Breast epithelium (tissue), 3 donors: ENCODE data around the gene DNAJB8.

Source experiments
- POLR2A ChIP-seq: fragments of 450-650 bp; IDR thresholded peaks from one replicate; pipeline ENCODE4 v1.6.1; 2016; ENCODE audit warnings: antibody characterized with exemption, mild to moderate bottlenecking, moderate library complexity
- POLR2AphosphoS5 ChIP-seq, 3 donors: sonication (generic); formaldehyde crosslinking; IDR thresholded peaks; one replicate each; pipeline ENCODE4 v1.6.1; 2017; ENCODE audit warnings: antibody characterized with exemption in 3 of 3
- TF ChIP-seq, protein P1 (sequence below), 3 donors: fragments of 450-650 bp; IDR thresholded peaks; one replicate each; pipeline ENCODE4 v1.5.1; 2016 to 2017; ENCODE audit warnings: antibody characterized with exemption in 3 of 3, mild to moderate bottlenecking in 3 of 3, moderate library complexity in 3 of 3

- TF ChIP-seq, protein P1, sequence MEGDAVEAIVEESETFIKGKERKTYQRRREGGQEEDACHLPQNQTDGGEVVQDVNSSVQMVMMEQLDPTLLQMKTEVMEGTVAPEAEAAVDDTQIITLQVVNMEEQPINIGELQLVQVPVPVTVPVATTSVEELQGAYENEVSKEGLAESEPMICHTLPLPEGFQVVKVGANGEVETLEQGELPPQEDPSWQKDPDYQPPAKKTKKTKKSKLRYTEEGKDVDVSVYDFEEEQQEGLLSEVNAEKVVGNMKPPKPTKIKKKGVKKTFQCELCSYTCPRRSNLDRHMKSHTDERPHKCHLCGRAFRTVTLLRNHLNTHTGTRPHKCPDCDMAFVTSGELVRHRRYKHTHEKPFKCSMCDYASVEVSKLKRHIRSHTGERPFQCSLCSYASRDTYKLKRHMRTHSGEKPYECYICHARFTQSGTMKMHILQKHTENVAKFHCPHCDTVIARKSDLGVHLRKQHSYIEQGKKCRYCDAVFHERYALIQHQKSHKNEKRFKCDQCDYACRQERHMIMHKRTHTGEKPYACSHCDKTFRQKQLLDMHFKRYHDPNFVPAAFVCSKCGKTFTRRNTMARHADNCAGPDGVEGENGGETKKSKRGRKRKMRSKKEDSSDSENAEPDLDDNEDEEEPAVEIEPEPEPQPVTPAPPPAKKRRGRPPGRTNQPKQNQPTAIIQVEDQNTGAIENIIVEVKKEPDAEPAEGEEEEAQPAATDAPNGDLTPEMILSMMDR (IDR thresholded peaks at IDR 0.05), result no peak
- TF ChIP-seq POLR2A (no peak), POLR2AphosphoS5 (IDR thresholded peaks at IDR 0.05) (no peak)
These were observed 28.8 kb upstream of the DNAJB8 start for GRCh38 chr3:128495435-128495970.
